Body of pancreas (tissue), 4 donors: Measurements from ENCODE around the gene CDS1. TPM values are rescaled to one million over a fixed set of nuclear protein-coding genes. Genes with fewer than 3 reads are reported as not detected.

Experiments used
- ATAC-seq: fragments of 150-250 bp; one replicate; pipeline ENCODE4 v1.9.1; 2016
- DNase-seq, 4 donors: peaks; one replicate each; pipeline ENCODE4 v3.0.0-alpha.2; 2019
- H3K27ac ChIP-seq, 4 donors: fragments of 200-600 bp; sonication (generic); 1 replicate in 3 of 4; 2 replicates in 1 of 4; pipeline versions ENCODE4 v1.5.1 to v1.6.1; 2016 to 2019; ENCODE audit warnings: mild to moderate bottlenecking in 1 of 4, mixed read lengths in 1 of 4, moderate library complexity in 1 of 4
- H3K27me3 ChIP-seq, 2 donors: fragments of 200-600 bp; sonication (generic); one replicate each; pipeline ENCODE4 v1.6.0; 2016; ENCODE audit warnings: mild to moderate bottlenecking in 1 of 2
- H3K36me3 ChIP-seq, 2 donors: fragments of 200-600 bp; sonication (generic); replicated peaks in 1 of 2; 2 replicates each; pipeline ENCODE4 v1.5.1; 2016; ENCODE audit warnings: low read depth in 2 of 2; ENCODE audit not compliant: insufficient read depth in 1 of 2
- H3K4me1 ChIP-seq: fragments of 200-600 bp; sonication (generic); one replicate; pipeline ENCODE4 v1.6.0; 2016
- H3K4me3 ChIP-seq, 2 donors: fragments of 200-600 bp; sonication (generic); 1 replicate in 1 of 2; 2 replicates in 1 of 2; pipeline ENCODE4 v1.5.1; 2016 to 2019
- H3K9me3 ChIP-seq, 3 donors: fragments of 200-600 bp; sonication (generic); 1 replicate in 2 of 3; 2 replicates in 1 of 3; pipeline ENCODE4 v1.5.1; 2016
- POLR2A ChIP-seq, 3 donors: fragments of 450-650 bp; IDR thresholded peaks; one replicate each; pipeline ENCODE4 v1.6.1; 2016; ENCODE audit warnings: antibody characterized with exemption in 3 of 3, mild to moderate bottlenecking in 2 of 3
- WGBS, 2 donors: methylation state at CpG; one replicate each; pipeline ENCODE4 v1.1.5; 2017; 5-methylcytosine and 5-hydroxymethylcytosine counted together
- intact Hi-C: fragments of 100-400 bp; cut with DNase I; formaldehyde crosslinking; loops from one replicate; pipeline ENCODE4 v1.15.1; 2023
- small RNA-seq: library from RNA; depleted of rRNA; stranded (forward); fragments of <200 nt; gene quantifications from one replicate; pipeline ENCODE3, GENCODE V24; 2016
- total RNA-seq, 2 donors: library from RNA; depleted of rRNA; stranded (reverse); fragments of >200 nt; gene quantifications; one replicate each; pipeline ENCODE4 v1.1.0, GENCODE V29; 2016
- TF ChIP-seq, protein P1 (sequence below), 7 experiments: fragments of 450-650 bp in 4 of 7; fragments of 200-600 bp in 3 of 7; sonication (generic) in 3 of 7; IDR thresholded peaks; one replicate each; pipeline ENCODE4 v1.5.1; 2016 to 2019; ENCODE audit warnings: antibody characterized with exemption in 7 of 7

The CDS1 gene
- total RNA-seq, 2 donors from 2014 or later: 5.2 to 5.9 TPM

- Histone ChIP-seq H3K27me3 (no peaks in the 10 kb centered on the region), H3K27ac (no peak overlapping the region), H3K36me3 (peaks cover 12 to 25% of the 10 kb centered on the region in 2 donors), H3K4me3 (no peak overlapping the region), H3K4me1 (no peaks in the 10 kb centered on the region), H3K9me3 (no peaks in the 10 kb centered on the region)
- DNase-seq: no peak
- no peak for ATAC-seq
- 78 to 88% methylated on average over 1 of the region's 1 CpG for WGBS, 2 donors
- intact Hi-C loops: no loop called here
- TF ChIP-seq, protein P1, sequence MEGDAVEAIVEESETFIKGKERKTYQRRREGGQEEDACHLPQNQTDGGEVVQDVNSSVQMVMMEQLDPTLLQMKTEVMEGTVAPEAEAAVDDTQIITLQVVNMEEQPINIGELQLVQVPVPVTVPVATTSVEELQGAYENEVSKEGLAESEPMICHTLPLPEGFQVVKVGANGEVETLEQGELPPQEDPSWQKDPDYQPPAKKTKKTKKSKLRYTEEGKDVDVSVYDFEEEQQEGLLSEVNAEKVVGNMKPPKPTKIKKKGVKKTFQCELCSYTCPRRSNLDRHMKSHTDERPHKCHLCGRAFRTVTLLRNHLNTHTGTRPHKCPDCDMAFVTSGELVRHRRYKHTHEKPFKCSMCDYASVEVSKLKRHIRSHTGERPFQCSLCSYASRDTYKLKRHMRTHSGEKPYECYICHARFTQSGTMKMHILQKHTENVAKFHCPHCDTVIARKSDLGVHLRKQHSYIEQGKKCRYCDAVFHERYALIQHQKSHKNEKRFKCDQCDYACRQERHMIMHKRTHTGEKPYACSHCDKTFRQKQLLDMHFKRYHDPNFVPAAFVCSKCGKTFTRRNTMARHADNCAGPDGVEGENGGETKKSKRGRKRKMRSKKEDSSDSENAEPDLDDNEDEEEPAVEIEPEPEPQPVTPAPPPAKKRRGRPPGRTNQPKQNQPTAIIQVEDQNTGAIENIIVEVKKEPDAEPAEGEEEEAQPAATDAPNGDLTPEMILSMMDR (IDR thresholded peaks at IDR 0.05): no peak
- TF ChIP-seq POLR2A (IDR thresholded peaks at IDR 0.05): no peak
These were observed 108.9 kb downstream of the CDS1 start for GRCh38 chr4:84691800-84692199.

DNA sequence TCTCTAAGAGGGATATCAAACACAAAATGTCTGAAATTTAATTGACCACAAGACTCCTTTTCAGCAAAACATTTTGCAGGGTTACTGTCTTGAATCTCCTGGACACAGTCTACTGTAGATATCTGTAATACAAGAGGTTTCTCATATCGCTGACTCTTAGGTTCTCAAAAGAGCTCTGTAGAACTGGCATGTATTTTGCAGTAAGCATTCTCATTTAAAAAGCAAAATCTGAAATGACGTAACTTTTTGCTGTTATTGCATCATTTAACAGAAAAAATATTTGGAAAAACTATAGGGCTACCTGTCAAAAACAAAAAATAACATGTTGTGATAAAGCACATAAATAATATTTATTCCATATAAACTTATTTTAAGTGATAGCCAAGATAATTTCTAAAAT lies 114.2 kb downstream of the CDS1 start:
- DNase-seq (no peak), ATAC-seq (no peak)
- intact Hi-C loops: no loop called here
- WGBS, 2 donors: 87 to 92% methylated on average over 2 of the region's 2 CpGs
- no peak overlapping the region for H3K4me3 ChIP-seq
- no peak overlapping the region for H3K27ac ChIP-seq
- H3K4me1 ChIP-seq: no peaks in the 10 kb centered on the region
- H3K9me3 ChIP-seq: no peaks in the 10 kb centered on the region
- H3K36me3 ChIP-seq: peaks cover 7 to 20% of the 10 kb centered on the region in 2 donors
- TF ChIP-seq, protein P1 (IDR thresholded peaks at IDR 0.05): no peak
- TF ChIP-seq POLR2A (IDR thresholded peaks at IDR 0.05): no peak
- no peaks in the 10 kb centered on the region for H3K27me3 ChIP-seq

DNA sequence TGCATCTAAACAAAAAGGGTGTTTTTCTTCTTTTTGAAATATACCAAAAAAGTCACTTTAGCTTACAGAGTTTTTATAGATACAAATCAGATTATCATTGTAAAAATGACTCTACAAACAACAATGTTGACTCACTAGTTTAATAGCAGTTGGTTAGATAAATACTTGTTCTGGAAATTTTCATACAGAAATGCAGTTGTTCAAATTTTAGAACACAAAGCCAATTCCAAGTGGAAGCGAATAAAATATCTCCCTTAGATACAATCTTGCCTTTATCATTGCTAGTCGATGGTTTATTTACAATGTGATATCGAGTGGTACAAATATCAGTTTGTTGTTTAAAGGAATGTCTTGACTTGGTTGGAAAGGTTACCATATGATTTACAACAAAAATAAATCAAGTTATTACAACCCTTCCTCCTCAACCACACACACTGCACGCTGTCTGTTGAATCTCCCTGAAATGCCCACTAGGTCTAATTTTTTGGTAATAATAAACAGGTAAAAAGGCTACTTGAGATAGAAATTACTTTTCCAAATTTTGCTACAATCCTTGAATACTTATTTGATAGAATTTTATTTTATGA lies 114.8 kb downstream of the CDS1 start:
- ATAC-seq (no peak), DNase-seq (no peak)
- 38 to 47% methylated on average over 4 of the region's 4 CpGs for WGBS, 2 donors
- Histone ChIP-seq H3K27me3 (no peaks in the 10 kb centered on the region), H3K36me3 (peaks cover 7 to 19% of the 10 kb centered on the region in 2 donors), H3K4me3 (no peak overlapping the region), H3K4me1 (no peaks in the 10 kb centered on the region), H3K9me3 (no peaks in the 10 kb centered on the region), H3K27ac (no peak overlapping the region)
- intact Hi-C loops: no loop called here
- no peak for TF ChIP-seq POLR2A (IDR thresholded peaks at IDR 0.05)
- TF ChIP-seq, protein P1 (IDR thresholded peaks at IDR 0.05): no peak

- no peak for TF ChIP-seq POLR2A (IDR thresholded peaks at IDR 0.05)
- TF ChIP-seq, protein P1 (IDR thresholded peaks at IDR 0.05): no peak
- DNase-seq: no peak
- no peak for ATAC-seq
- 77 to 82% methylated on average over 6 of the region's 6 CpGs for WGBS, 2 donors
- H3K36me3 ChIP-seq: peaks cover 7 to 24% of the 10 kb centered on the region in 2 donors
- H3K4me3 ChIP-seq: no peak overlapping the region
- no peaks in the 10 kb centered on the region for H3K4me1 ChIP-seq
- no peaks in the 10 kb centered on the region for H3K9me3 ChIP-seq
- no peak overlapping the region for H3K27ac ChIP-seq
- H3K27me3 ChIP-seq: no peaks in the 10 kb centered on the region
- intact Hi-C loops: no loop called here
These were observed 116.2 kb downstream of the CDS1 start for GRCh38 chr4:84699001-84699671.

Small RNAs within 50 kb of the gene (small RNA-seq; reads per million reads assigned to genes)
- not detected for gene RN7SL552P
- gene RPL3P13: not detected

Other genes with a start within 250 kb of the CDS1 start
- 1 to 10 TPM; 5.7 to 6.9 TPM for gene NKX6-1, start 83.8 kb upstream of the CDS1 start, total RNA-seq